HG03066 (cell line): ENCODE results near the gene ISL1.

ENCODE experiments used
- ATAC-seq: cut with Tn5 transposase; IDR thresholded peaks from one replicate; pipeline ENCODE4 v1.9.1; 2021; ENCODE audit warnings: low read depth; ENCODE audit not compliant: unreplicated experiment

The ISL1 gene

DNA sequence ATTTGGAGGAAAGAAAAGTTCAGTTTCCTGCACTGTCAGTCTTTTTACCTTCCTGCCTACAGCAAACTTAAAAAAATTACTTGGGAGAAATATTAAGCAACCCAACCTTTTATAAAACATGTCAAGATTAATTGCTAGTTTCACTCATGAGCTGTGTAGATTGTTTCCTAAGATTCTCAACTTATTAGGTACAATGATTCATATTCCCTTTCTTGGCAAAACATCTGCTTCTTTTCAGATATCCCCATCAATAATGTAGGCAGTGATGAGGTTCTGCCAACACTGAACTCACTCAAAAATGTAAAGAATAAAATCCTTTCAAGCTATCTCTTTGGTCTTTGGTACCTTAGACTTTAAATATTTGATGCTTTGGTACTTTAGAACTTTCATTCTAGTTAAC is 56.0 kb downstream of the ISL1 start:
- no peak for ATAC-seq
